ENCODE data around the gene TSC22D4. TPM values are rescaled to one million over a fixed set of nuclear protein-coding genes. Genes with fewer than 3 reads are reported as not detected.
"Not testable (repeated sequence)": the region's sequence is repeated elsewhere in the genome, so short reads cannot be mapped to it uniquely, and the experiment has no call there.

The TSC22D4 gene
- total RNA-seq, 4 donors from 2014 or later, result 26.2 to 51.4 (median 33.1) TPM

GRCh38 chr7:100455206-100455605 is 23.8 kb downstream of the TSC22D4 start:
- Histone ChIP-seq H3K9me3 (no peaks in the 10 kb centered on the region), H3K4me3 (no peak overlapping the region), H3K36me3 (peaks cover 0 to 4% (median under 1%) of the 10 kb centered on the region in 4 donors), H3K27ac (replicated peaks in 1 of 4) (no peak overlapping the region), H3K27me3 (no peaks in the 10 kb centered on the region), H3K4me1 (peaks cover 0 to 10% (median 8%) of the 10 kb centered on the region in 4 donors)
- WGBS, result 91% methylated on average over 3 of the region's 3 CpGs
- DNase-seq (ENCODE audit: extremely low spot score), result no peak
- intact Hi-C loops (cut with DNase I), result no loop called here
- TF ChIP-seq POLR2AphosphoS5 (IDR thresholded peaks at IDR 0.05) (no peak), POLR2A (IDR thresholded peaks at IDR 0.05; ENCODE audit: low read depth) (no peak), EP300 (IDR thresholded peaks at IDR 0.05) (no peak)
- TF ChIP-seq, protein P1, sequence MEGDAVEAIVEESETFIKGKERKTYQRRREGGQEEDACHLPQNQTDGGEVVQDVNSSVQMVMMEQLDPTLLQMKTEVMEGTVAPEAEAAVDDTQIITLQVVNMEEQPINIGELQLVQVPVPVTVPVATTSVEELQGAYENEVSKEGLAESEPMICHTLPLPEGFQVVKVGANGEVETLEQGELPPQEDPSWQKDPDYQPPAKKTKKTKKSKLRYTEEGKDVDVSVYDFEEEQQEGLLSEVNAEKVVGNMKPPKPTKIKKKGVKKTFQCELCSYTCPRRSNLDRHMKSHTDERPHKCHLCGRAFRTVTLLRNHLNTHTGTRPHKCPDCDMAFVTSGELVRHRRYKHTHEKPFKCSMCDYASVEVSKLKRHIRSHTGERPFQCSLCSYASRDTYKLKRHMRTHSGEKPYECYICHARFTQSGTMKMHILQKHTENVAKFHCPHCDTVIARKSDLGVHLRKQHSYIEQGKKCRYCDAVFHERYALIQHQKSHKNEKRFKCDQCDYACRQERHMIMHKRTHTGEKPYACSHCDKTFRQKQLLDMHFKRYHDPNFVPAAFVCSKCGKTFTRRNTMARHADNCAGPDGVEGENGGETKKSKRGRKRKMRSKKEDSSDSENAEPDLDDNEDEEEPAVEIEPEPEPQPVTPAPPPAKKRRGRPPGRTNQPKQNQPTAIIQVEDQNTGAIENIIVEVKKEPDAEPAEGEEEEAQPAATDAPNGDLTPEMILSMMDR (IDR thresholded peaks at IDR 0.05), result no peak

DNA sequence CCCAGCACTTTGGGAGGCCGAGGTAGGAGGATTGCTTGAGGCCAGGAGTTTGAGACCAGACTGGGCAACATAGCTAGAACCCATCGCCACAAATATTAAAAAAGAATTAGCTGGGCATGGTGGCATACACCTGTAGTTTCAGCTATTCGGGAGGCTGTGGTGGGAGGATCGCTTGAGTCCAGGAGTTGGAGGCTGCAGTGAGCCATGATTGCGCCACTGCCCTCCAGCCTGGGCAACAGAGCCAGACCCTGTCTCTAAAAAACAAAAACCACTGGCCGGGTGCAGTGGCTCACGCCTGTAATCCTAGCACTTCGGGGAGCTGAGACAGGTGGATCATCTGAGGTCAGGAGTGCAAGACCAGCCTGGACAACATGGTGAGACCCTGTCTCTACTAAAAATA is 25.2 kb downstream of the TSC22D4 start:
- H3K27me3 ChIP-seq; H3K9me3 ChIP-seq; H3K27ac ChIP-seq (replicated peaks in 1 of 4); DNase-seq (ENCODE audit: extremely low spot score); H3K4me3 ChIP-seq; intact Hi-C loops (cut with DNase I); H3K36me3 ChIP-seq: not testable (repeated sequence)
- H3K4me1 ChIP-seq, result peaks cover 6 to 21% (median 18%) of the 10 kb centered on the region in 4 donors
- WGBS, result 89% methylated on average over 8 of the region's 8 CpGs

GRCh38 chr7:100452513-100452912 is 26.5 kb downstream of the TSC22D4 start:
- Histone ChIP-seq H3K36me3 (peaks cover 0 to 4% (median 0%) of the 10 kb centered on the region in 4 donors), H3K9me3 (no peaks in the 10 kb centered on the region), H3K27me3 (no peaks in the 10 kb centered on the region), H3K4me1 (peaks cover 6 to 21% (median 18%) of the 10 kb centered on the region in 4 donors), H3K4me3 (no peak overlapping the region), H3K27ac (replicated peaks in 1 of 4) (no peak overlapping the region)
- TF ChIP-seq POLR2A (IDR thresholded peaks at IDR 0.05; ENCODE audit: low read depth) (no peak), POLR2AphosphoS5 (IDR thresholded peaks at IDR 0.05) (no peak), EP300 (IDR thresholded peaks at IDR 0.05) (no peak)
- TF ChIP-seq, protein P1 (IDR thresholded peaks at IDR 0.05), result no peak
- DNase-seq (ENCODE audit: extremely low spot score), result no peak
- WGBS, result 89% methylated on average over 3 of the region's 3 CpGs
- intact Hi-C loops (cut with DNase I), result no loop called here

- no peak for TF ChIP-seq EP300 (IDR thresholded peaks at IDR 0.05)
- no peak for TF ChIP-seq POLR2AphosphoS5 (IDR thresholded peaks at IDR 0.05)
- TF ChIP-seq, protein P1 (IDR thresholded peaks at IDR 0.05), result no peak
- TF ChIP-seq POLR2A (IDR thresholded peaks at IDR 0.05; ENCODE audit: low read depth), result no peak
- 91% methylated on average over 13 of the region's 13 CpGs for WGBS
- Histone ChIP-seq H3K4me3 (peak overlapping the region in 1 of 4 donors; percentile 80), H3K27me3 (no peaks in the 10 kb centered on the region), H3K36me3 (no peaks in the 10 kb centered on the region), H3K9me3 (no peaks in the 10 kb centered on the region), H3K27ac (replicated peaks in 1 of 4) (peak overlapping the region; percentile 85 to 94 (median 91)), H3K4me1 (peaks cover 14 to 37% (median 28%) of the 10 kb centered on the region in 4 donors)
- DNase-seq (ENCODE audit: extremely low spot score), result no peak
- intact Hi-C loops (cut with DNase I), result no loop called here
Measured at GRCh38 chr7:100449190-100449795, 29.7 kb downstream of the TSC22D4 start.

- H3K27ac ChIP-seq (replicated peaks in 1 of 4); H3K9me3 ChIP-seq; H3K4me3 ChIP-seq; H3K27me3 ChIP-seq; H3K36me3 ChIP-seq; DNase-seq (ENCODE audit: extremely low spot score); intact Hi-C loops (cut with DNase I): not testable (repeated sequence)
- 91% methylated on average over 8 of the region's 8 CpGs for WGBS
- peaks cover 21 to 41% (median 29%) of the 10 kb centered on the region in 4 donors for H3K4me1 ChIP-seq
Measured at GRCh38 chr7:100447363-100447762, 31.7 kb downstream of the TSC22D4 start.

- Histone ChIP-seq H3K27ac (replicated peaks in 1 of 4) (peak overlapping the region in 2 of 4 donors; percentile 35 to 51), H3K9me3 (no peaks in the 10 kb centered on the region), H3K36me3 (no peaks in the 10 kb centered on the region), H3K4me1 (peaks cover 20 to 39% (median 29%) of the 10 kb centered on the region in 4 donors), H3K27me3 (no peaks in the 10 kb centered on the region), H3K4me3 (no peak overlapping the region)
- TF ChIP-seq, protein P1 (IDR thresholded peaks at IDR 0.05), result no peak
- TF ChIP-seq EP300 (IDR thresholded peaks at IDR 0.05) (no peak), POLR2A (IDR thresholded peaks at IDR 0.05; ENCODE audit: low read depth) (no peak), POLR2AphosphoS5 (IDR thresholded peaks at IDR 0.05) (no peak)
- no peak for DNase-seq (ENCODE audit: extremely low spot score)
- WGBS, result 67% methylated on average over 1 of the region's 2 CpGs
- intact Hi-C loops (cut with DNase I), result no loop called here
Measured at GRCh38 chr7:100446040-100446439, 33.0 kb downstream of the TSC22D4 start.
